Measurements from ENCODE around the gene XPNPEP1.

The XPNPEP1 gene

DNA sequence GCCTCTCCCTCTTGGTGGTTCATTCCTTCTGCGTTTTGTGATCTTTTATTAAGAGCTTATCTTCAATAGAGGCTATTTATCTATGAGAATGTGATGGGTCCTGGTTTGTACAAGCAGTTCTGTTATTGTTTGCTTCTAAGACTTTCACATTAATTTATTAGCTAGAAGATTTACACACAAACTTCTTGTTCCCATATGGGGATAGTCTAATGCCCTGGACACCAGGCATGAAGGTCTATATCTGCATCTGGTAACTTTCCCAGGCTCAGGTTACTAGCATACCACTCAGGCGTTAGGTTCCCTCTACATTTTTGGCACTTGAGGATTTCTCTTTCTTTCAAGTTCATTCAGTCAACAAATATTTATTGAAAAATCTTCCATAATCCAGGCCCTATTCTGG is 7.7 kb downstream of the XPNPEP1 start:
- Mint-ChIP-seq H3K27me3 (no peaks in the 10 kb centered on the region), H3K4me1 (peaks cover 95% of the 10 kb centered on the region), H3K9me3 (no peaks in the 10 kb centered on the region), H3K4me3 (peak overlapping the region; percentile 77), H3K27ac (peak overlapping the region; percentile 90), H3K36me3 (peaks cover 19% of the 10 kb centered on the region)

DNA sequence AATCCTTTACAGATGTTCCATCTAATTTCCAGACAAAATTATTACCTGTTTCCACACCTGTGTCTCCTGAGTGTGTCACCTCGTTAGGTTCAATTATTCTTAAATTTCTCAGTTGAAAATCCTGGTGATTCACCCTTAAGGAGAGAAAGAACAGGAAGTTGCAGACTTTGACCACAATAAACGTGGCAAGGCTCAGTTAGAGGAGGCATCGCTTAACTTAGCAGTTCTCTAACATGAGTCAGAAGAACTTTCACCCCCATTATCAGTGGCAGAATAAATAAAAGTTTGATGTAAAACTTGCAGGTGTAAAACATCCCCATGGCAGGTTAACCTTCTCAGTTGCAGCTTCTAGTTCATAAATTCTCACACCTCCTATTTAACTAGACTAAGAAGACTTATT is 8.3 kb downstream of the XPNPEP1 start:
- Mint-ChIP-seq H3K27ac (peak overlapping the region; percentile 90), H3K36me3 (peaks cover 18% of the 10 kb centered on the region), H3K9me3 (no peaks in the 10 kb centered on the region), H3K27me3 (no peaks in the 10 kb centered on the region), H3K4me3 (peak overlapping the region; percentile 77), H3K4me1 (peaks cover 95% of the 10 kb centered on the region)

DNA sequence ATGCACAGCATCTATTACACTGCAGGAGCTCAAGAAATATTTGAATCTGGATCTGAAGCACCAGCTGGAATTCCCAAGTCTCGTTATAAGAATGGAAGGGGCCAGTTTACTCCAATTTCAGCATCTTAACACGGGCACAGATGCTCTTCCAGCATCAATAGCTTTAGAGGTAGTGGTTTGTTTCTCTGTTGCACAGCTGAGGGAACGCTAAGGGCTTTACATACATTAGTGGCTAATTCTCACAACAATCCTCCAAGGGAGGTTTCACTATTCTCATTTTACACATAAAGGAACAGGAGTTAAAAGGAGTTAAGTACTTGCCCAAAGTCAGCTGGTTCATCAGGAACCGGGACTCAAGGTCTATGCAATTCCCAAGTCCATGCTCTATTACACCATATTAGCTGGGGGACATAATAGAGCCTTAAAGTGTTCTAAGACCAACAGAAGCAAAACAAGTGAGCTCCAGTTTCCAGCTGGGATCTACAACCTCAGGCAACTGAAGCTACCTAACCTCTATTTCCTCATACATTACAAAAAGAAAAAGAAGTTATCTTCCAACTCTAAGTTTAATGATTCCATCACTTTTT is 9.9 kb downstream of the XPNPEP1 start:
- H3K4me1 Mint-ChIP-seq, result peaks cover 86% of the 10 kb centered on the region
- peaks cover 19% of the 10 kb centered on the region for H3K36me3 Mint-ChIP-seq
- H3K27ac Mint-ChIP-seq, result no peak overlapping the region
- no peaks in the 10 kb centered on the region for H3K9me3 Mint-ChIP-seq
- no peaks in the 10 kb centered on the region for H3K27me3 Mint-ChIP-seq
- H3K4me3 Mint-ChIP-seq, result peak overlapping the region; percentile 31

GRCh38 chr10:109912335-109913281 is 10.7 kb downstream of the XPNPEP1 start:
- Mint-ChIP-seq H3K27ac (peak overlapping the region; percentile 47), H3K4me3 (peak overlapping the region; percentile 31), H3K36me3 (peaks cover 22% of the 10 kb centered on the region), H3K9me3 (no peaks in the 10 kb centered on the region), H3K4me1 (peaks cover 79% of the 10 kb centered on the region), H3K27me3 (no peaks in the 10 kb centered on the region)

DNA sequence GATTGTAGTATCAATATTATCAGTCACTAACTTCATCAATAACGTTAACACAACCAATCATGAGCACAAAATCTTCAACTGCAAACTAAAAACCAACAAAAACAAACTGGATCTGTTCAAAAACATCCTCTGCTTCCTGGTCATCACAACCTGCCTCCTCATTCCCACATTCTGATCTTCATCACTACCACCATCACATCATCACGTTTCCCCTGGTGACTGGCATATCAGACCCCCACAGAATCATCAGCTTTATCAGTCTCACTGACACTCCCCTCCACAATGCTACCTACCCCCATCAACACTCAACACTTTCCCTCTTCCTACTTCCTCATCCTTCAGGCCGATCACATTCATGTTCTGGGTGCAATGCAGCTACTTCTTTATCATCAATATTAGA is 11.4 kb downstream of the XPNPEP1 start:
- peaks cover 26% of the 10 kb centered on the region for H3K36me3 Mint-ChIP-seq
- H3K4me1 Mint-ChIP-seq, result peaks cover 74% of the 10 kb centered on the region

DNA sequence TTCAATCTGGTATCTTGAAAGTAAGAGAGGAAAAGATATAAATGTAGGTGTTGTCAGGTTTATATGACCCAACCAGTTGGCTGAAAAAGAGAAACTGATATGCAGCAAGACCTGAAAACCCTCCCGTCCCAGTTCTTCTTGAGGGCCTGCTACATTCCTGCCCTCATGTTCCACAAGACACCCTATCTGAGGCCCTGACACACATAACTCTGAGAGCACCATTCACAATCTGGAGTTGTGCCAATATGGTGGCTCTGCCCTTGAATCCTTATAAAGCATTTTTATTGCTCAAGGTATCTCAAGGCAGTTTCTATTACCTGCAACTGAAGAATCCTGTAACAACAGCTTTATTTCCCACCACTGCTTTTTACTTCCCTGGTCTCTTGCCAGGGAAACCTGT is 17.0 kb downstream of the XPNPEP1 start:
- Mint-ChIP-seq H3K27me3 (no peaks in the 10 kb centered on the region), H3K4me3 (no peak overlapping the region), H3K27ac (no peak overlapping the region), H3K9me3 (no peaks in the 10 kb centered on the region), H3K36me3 (peaks cover 42% of the 10 kb centered on the region), H3K4me1 (peaks cover 56% of the 10 kb centered on the region)

More for the DNA sequence above, 11.4 kb downstream of the XPNPEP1 start:
- Mint-ChIP-seq H3K27me3 (no peaks in the 10 kb centered on the region), H3K9me3 (no peaks in the 10 kb centered on the region), H3K27ac (peak overlapping the region; percentile 47), H3K4me3 (no peak overlapping the region)

DNA sequence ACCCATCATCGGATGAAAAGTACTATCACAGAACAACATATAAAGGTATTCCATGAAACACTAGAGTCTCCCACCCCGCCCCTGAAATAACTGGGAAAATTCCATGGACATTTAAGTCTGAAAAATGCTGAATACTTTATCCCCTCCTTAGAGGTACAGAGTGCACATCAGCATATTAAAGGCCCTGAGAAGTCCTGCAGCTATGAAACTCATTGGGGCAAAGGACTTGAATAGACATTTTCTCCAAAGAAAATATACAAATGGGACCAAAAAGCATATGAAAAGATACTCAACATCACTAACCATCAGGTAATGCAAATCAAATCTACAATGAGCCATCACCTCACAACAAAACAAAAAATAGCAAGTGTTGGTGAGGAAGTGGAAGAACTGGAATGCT is 18.9 kb downstream of the XPNPEP1 start:
- Mint-ChIP-seq H3K4me1 (peaks cover 50% of the 10 kb centered on the region), H3K9me3 (no peaks in the 10 kb centered on the region), H3K4me3 (no peak overlapping the region), H3K27me3 (no peaks in the 10 kb centered on the region), H3K36me3 (peaks cover 46% of the 10 kb centered on the region), H3K27ac (peak overlapping the region; percentile 43)

- peak overlapping the region; percentile 36 for H3K27ac Mint-ChIP-seq
- no peaks in the 10 kb centered on the region for H3K9me3 Mint-ChIP-seq
- H3K36me3 Mint-ChIP-seq, result peaks cover 50% of the 10 kb centered on the region
- H3K27me3 Mint-ChIP-seq, result no peaks in the 10 kb centered on the region
- H3K4me1 Mint-ChIP-seq, result peaks cover 60% of the 10 kb centered on the region
- H3K4me3 Mint-ChIP-seq, result peak overlapping the region; percentile 59
These were observed 20.0 kb downstream of the XPNPEP1 start for GRCh38 chr10:109902992-109903947.

DNA sequence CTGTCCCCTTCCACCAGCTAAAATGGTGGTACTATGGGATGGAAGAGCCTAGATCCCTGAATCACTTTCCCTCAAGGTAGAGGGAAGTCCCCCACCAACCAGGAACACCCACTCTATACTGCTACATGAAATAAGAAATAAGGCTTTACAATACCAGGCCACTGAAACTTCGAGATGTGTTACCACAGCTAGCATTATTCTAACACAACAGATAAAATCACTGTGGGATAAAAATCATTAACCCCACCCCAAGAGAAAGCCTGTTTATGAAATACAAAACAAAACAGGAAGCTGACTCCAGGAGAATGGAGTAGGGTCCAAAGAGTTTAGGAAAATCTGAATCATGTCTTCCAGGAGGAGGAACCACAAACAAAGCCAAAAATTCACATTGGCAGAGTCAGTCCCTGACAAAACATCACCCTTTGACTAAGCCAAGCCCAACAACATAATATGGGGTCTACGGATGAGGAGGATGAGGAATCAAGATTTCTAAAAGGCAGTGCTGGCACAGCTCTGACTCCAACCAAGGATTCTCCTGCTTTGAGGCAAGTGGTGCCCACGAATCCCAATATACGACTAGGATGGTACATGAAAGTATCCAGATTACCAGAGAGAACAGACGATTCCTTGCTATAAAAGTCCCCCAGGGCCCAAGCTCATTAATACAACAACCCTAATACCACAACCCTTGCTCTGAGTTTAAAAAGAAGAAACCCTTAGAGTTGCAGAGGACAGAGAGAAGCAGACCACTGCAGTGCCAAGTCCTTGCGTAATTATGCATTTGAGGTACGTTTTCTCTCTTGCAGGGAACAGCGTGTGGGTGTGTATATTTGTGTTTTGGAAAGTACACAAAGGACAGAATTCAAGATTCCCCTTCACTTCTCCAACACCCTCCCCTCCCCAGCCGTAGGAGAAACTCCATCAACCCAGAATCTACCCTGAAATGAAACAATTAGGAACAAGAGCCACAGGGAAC is 23.7 kb downstream of the XPNPEP1 start:
- Mint-ChIP-seq H3K27me3 (no peaks in the 10 kb centered on the region), H3K4me1 (peaks cover 78% of the 10 kb centered on the region), H3K4me3 (no peak overlapping the region), H3K27ac (no peak overlapping the region), H3K9me3 (no peaks in the 10 kb centered on the region), H3K36me3 (peaks cover 34% of the 10 kb centered on the region)

DNA sequence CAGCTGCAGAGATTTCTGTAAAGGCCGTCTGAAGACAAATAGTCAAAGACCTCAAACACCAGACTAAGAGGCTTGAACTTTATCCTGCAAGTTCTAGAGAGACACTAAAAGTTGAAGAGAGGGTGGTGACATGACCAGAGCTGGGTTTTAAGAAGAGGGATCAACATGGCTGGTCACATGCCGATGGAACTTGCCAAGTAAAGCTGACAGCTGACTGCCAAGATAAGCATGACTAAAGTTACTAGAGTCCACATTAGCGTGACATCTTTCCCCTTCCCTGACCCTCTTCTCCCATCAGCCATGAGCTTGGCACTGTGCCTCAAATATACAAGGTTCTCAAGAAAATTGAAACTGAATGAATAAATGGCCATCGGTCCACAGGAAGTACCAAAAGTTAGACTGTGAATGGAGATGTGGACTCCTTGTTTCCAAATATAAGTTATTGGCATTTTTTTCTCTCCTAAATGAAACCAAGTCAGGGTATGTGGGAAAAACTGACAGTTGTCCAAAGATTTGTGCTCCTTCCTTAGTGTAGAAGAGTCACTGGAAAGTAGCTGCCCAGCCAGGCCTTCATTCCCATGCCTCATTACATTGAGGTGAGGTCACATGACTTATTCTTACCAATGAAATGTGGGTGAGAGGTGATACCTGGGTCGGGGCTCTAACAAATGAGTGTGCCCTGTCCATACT is 24.5 kb downstream of the XPNPEP1 start:
- no peak overlapping the region for H3K4me3 Mint-ChIP-seq
- no peaks in the 10 kb centered on the region for H3K27me3 Mint-ChIP-seq
- peaks cover 74% of the 10 kb centered on the region for H3K4me1 Mint-ChIP-seq
- H3K36me3 Mint-ChIP-seq, result peaks cover 27% of the 10 kb centered on the region
- H3K9me3 Mint-ChIP-seq, result no peaks in the 10 kb centered on the region
- H3K27ac Mint-ChIP-seq, result peak overlapping the region; percentile 77

GRCh38 chr10:109898007-109898406 is 25.3 kb downstream of the XPNPEP1 start:
- no peak overlapping the region for H3K4me3 Mint-ChIP-seq
- no peak overlapping the region for H3K27ac Mint-ChIP-seq
- no peaks in the 10 kb centered on the region for H3K9me3 Mint-ChIP-seq
- peaks cover 23% of the 10 kb centered on the region for H3K36me3 Mint-ChIP-seq
- H3K4me1 Mint-ChIP-seq, result peaks cover 75% of the 10 kb centered on the region
- no peaks in the 10 kb centered on the region for H3K27me3 Mint-ChIP-seq

GRCh38 chr10:109895848-109896247 is 27.5 kb downstream of the XPNPEP1 start:
- H3K27ac Mint-ChIP-seq, result no peak overlapping the region
- no peak overlapping the region for H3K4me3 Mint-ChIP-seq
- H3K4me1 Mint-ChIP-seq, result peaks cover 69% of the 10 kb centered on the region
- no peaks in the 10 kb centered on the region for H3K9me3 Mint-ChIP-seq
- peaks cover 16% of the 10 kb centered on the region for H3K36me3 Mint-ChIP-seq
- no peaks in the 10 kb centered on the region for H3K27me3 Mint-ChIP-seq

- Mint-ChIP-seq H3K4me1 (peaks cover 63% of the 10 kb centered on the region), H3K27me3 (no peaks in the 10 kb centered on the region), H3K4me3 (no peak overlapping the region), H3K36me3 (peaks cover 12% of the 10 kb centered on the region), H3K9me3 (no peaks in the 10 kb centered on the region), H3K27ac (no peak overlapping the region)
These were observed 28.1 kb downstream of the XPNPEP1 start for GRCh38 chr10:109895095-109895818.

Data from activated naive CD4-positive, alpha-beta T cell treated with anti-CD3 and anti-CD28 coated beads, Interleukin-2, amount 50 U/mL, for 24 hours (primary cell).